Measurements from ENCODE around the gene RHBDL3. TPM values are rescaled to one million over a fixed set of nuclear protein-coding genes. Genes with fewer than 3 reads are reported as not detected.

Gene RHBDL3
- total RNA-seq, 4 donors from 2014 or later = 0.31 to 1.1 (median 0.37) TPM; not detected in 1

DNA sequence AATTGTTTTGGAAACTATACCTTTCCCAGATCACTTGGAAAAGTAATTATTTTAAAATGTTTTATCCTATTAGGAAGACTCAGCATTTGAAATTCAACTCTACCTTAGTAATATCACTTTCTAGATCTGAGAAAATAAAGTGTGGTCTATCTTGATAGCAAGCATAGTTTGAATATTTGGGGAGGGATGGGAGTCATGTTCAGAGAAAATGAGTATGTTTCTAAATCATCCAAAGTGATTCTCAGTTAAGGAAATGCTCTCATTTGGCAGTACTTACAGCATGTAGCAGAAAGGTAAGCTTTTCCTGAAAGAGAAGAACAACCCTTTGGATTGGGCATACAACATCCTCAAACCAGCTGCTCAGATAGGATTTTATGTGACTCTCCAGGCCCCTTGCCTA, 69.4 kb downstream of the RHBDL3 start:
- DNase-seq (ENCODE audit: low spot score) (no peak), ATAC-seq (ENCODE audit: low FRiP score) (no peak)
- no peak for TF ChIP-seq CTCF (IDR thresholded peaks at IDR 0.05)

DNA sequence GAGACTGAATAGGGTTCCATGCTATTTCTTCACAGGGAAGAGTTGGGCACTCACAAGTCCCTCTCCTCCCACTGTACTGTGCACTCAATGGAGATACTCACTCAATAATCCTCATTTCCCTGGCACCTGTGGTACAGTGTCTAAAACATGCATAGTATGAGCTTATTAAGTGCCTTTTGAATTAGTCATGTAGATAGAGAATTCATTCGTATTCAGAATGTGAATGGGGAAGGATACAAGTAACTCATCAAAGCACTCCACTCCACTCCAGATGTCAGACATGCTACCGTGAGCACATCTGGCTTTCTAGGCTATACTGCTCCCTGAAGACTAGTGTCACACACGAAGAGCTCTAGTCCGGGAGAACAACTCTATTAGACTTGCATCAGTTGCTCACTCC, 70.1 kb downstream of the RHBDL3 start:
- TF ChIP-seq CTCF (IDR thresholded peaks at IDR 0.05) = no peak
- DNase-seq (ENCODE audit: low spot score) (no peak), ATAC-seq (ENCODE audit: low FRiP score) (peak; percentile 71)

GRCh38 chr17:32341141-32341856, 75.7 kb downstream of the RHBDL3 start:
- ATAC-seq (ENCODE audit: low FRiP score) = no peak
- no peak for TF ChIP-seq CTCF (IDR thresholded peaks at IDR 0.05)
- DNase-seq (ENCODE audit: low spot score) = no peak

DNA sequence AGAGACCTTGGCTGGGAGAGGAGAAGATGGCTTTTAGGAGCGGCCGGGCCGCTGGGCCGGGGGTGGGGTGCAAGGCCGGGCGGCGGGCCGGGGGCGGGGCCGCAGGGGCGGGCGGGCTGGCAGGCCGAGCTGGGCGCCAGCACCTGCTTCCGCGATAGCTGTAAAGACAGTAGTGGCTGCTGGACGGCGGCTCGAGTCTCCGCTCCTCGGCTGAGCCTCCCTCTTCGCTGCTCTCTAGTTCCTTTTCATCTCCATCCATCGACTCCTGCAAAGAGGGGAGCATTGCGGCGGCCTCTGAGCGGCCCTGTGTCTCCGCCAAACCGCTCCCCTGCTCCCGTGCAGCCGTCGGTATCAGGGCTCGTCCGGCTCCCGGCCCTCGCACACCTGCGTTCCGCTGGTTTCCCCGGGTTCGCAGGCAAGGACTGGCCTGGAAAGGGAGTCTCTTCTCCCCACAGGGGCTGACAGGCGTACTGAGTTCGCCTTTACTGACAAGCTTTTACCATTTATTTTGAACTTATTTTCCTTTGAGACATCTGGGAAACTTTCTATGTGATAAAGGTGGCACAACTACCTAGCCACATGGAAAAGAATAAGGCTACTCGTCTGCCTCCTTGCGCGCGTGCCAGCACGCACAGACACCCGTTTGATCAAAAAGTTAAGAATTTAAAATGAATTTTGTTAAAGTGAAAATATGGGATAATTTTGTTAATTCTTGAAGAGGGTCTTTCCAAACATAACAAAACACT, 76.4 kb downstream of the RHBDL3 start, which contains the start of gene C17orf75:
Gene C17orf75 (minus strand): TSS at position 317 of the 746 bp plus-strand sequence. CDS start 34 bp downstream, at position 283.
- no peak for TF ChIP-seq CTCF (IDR thresholded peaks at IDR 0.05)
- ATAC-seq (ENCODE audit: low FRiP score) (peak; percentile 92), DNase-seq (ENCODE audit: low spot score) (peak; percentile 36)

DNA sequence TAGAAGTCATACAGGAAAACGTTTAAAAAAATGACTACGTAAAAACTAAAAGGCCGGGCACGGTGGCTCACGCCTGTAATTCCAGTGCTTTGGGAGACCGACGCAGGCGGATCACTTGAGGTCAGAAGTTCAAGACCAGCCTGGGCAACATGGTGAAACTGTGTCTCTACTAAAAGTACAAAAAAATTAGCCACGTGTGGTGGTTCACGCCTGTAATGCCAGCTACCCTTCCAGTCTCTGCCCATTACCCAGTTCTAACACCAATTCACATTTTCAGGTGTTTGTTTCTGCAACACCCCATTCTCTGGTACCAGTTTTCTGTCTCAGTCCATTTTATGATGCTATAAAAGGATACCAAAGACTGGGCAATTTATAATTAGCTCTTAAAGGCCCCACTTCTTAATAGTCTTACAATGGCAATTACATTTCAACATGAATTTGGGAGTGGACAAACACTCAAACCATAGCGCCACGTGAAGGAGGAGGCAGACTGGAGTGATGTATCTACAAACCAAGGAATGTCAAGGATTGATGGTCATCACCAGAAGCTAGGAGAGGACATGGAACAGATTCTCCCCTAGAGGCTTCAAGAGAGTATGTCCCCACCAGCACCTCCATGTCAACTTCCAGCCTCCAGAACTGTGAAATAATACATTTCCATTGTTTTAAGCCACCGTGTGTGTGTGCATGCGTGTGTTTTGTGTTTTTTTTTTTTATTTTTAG, 77.1 kb downstream of the RHBDL3 start:
- ATAC-seq (ENCODE audit: low FRiP score) (no peak), DNase-seq (ENCODE audit: low spot score) (no peak)
- no peak for TF ChIP-seq CTCF (IDR thresholded peaks at IDR 0.05)

DNA sequence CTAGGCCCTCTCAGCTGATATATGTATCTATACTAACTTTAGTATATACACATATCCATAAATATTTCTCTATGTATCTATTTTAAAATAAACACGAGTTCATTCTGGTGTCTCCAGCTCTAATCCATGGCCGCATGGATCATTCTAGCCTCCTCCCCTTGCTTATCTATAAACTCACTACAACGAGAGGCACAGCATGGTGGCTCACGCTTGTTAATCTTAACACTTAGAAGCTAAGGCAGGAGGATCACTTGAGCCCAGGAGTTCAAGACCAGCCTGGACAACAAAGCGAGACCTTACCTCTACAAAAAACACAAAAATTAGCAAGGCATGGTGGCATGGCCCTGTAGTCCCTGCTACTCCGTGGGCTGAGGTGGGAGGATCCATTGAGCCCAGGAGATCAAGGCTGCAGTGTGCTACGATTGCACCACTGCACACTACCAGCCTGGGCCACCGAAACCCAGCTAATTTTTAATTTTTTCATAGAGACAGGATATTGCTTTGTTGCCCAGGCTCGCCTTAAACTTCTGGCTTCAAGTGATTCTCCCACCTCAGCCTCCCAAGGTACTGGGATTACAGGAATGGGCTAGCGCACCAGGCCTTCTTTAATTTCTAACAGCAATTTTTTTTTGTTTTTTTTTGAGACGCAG, 80.4 kb downstream of the RHBDL3 start:
- DNase-seq (ENCODE audit: low spot score) (no peak), ATAC-seq (ENCODE audit: low FRiP score) (no peak)
- no peak for TF ChIP-seq CTCF (IDR thresholded peaks at IDR 0.05)
